ENCODE data around the gene PREX1. TPM values are rescaled to one million over a fixed set of nuclear protein-coding genes. Genes with fewer than 3 reads are reported as not detected.

Gene PREX1
- total and polyA plus RNA-seq, 3 donors from 2014 or later: 18.0 to 36.5 (median 27.1) TPM

- DNase-seq: no peak
- TF ChIP-seq POLR2A (IDR thresholded peaks at IDR 0.05) (no peak), CTCF (IDR thresholded peaks at IDR 0.05) (no peak)
- 82 to 86% methylated on average over 8 of the region's 8 CpGs for WGBS, 2 donors
- Histone ChIP-seq H3K27ac (no peak overlapping the region), H3K27me3 (no peaks in the 10 kb centered on the region), H3K4me3 (no peak overlapping the region), H3K9me3 (no peaks in the 10 kb centered on the region), H3K4me1 (peaks cover 3% of the 10 kb centered on the region), H3K36me3 (ENCODE audit: low read depth, missing control alignments) (no peaks in the 10 kb centered on the region)
- intact Hi-C loops (cut with DNase I; ENCODE audit: low total_unique reads): no loop called here
These were observed 88.2 kb downstream of the PREX1 start for GRCh38 chr20:48739395-48740291.

- intact Hi-C loops (cut with DNase I; ENCODE audit: low total_unique reads): no loop called here
- Histone ChIP-seq H3K9me3 (no peaks in the 10 kb centered on the region), H3K27ac (no peak overlapping the region), H3K27me3 (no peaks in the 10 kb centered on the region), H3K4me3 (no peak overlapping the region), H3K36me3 (ENCODE audit: low read depth, missing control alignments) (no peaks in the 10 kb centered on the region), H3K4me1 (peaks cover 3% of the 10 kb centered on the region)
- no peak for TF ChIP-seq POLR2A (IDR thresholded peaks at IDR 0.05)
- no peak for TF ChIP-seq CTCF (IDR thresholded peaks at IDR 0.05)
- DNase-seq: no peak
- WGBS, 2 donors: 62 to 63% methylated on average over 11 of the region's 11 CpGs
These were observed 89.1 kb downstream of the PREX1 start for GRCh38 chr20:48738399-48739304.

- H3K27me3 ChIP-seq: no peaks in the 10 kb centered on the region
- no peak for TF ChIP-seq POLR2A (IDR thresholded peaks at IDR 0.05)
- DNase-seq: no peak
- H3K4me3 ChIP-seq: no peak overlapping the region
- H3K36me3 ChIP-seq (ENCODE audit: low read depth, missing control alignments): no peaks in the 10 kb centered on the region
- H3K27ac ChIP-seq: no peak overlapping the region
- intact Hi-C loops (cut with DNase I; ENCODE audit: low total_unique reads): no loop called here
- H3K9me3 ChIP-seq: no peaks in the 10 kb centered on the region
- H3K4me1 ChIP-seq: peaks cover 3% of the 10 kb centered on the region
- WGBS, 2 donors: 61 to 81% methylated on average over 3 of the region's 3 CpGs
These were observed 89.8 kb downstream of the PREX1 start for GRCh38 chr20:48738094-48738398.

GRCh38 chr20:48737434-48738093, 90.2 kb downstream of the PREX1 start:
- H3K9me3 ChIP-seq: no peaks in the 10 kb centered on the region
- TF ChIP-seq CTCF (IDR thresholded peaks at IDR 0.05) (no peak), POLR2A (IDR thresholded peaks at IDR 0.05) (no peak)
- WGBS, 2 donors: 88 to 92% methylated on average over 6 to 8 of the region's 8 CpGs
- DNase-seq: no peak
- H3K4me3 ChIP-seq: no peak overlapping the region
- H3K36me3 ChIP-seq (ENCODE audit: low read depth, missing control alignments): no peaks in the 10 kb centered on the region
- no peaks in the 10 kb centered on the region for H3K27me3 ChIP-seq
- no peak overlapping the region for H3K27ac ChIP-seq
- intact Hi-C loops (cut with DNase I; ENCODE audit: low total_unique reads): no loop called here
- H3K4me1 ChIP-seq: peaks cover 3% of the 10 kb centered on the region

- no peak overlapping the region for H3K27ac ChIP-seq
- H3K4me3 ChIP-seq: no peak overlapping the region
- DNase-seq: no peak
- H3K4me1 ChIP-seq: peaks cover 3% of the 10 kb centered on the region
- 93 to 98% methylated on average over 2 of the region's 2 CpGs for WGBS, 2 donors
- no peaks in the 10 kb centered on the region for H3K27me3 ChIP-seq
- no peaks in the 10 kb centered on the region for H3K36me3 ChIP-seq (ENCODE audit: low read depth, missing control alignments)
- H3K9me3 ChIP-seq: no peaks in the 10 kb centered on the region
- TF ChIP-seq POLR2A (IDR thresholded peaks at IDR 0.05): no peak
- intact Hi-C loops (cut with DNase I; ENCODE audit: low total_unique reads): no loop called here
These were observed 91.2 kb downstream of the PREX1 start for GRCh38 chr20:48736636-48737035.
